B cell (primary cell): ENCODE measurements around the gene PITRM1. TPM values are rescaled to one million over a fixed set of nuclear protein-coding genes. Genes with fewer than 3 reads are reported as not detected.

Experiments used
- ATAC-seq: fragments of 200-7000 bp; cut with Tn5 transposase; one replicate; pipeline ENCODE4 v1.10.0; 2021; ENCODE audit warnings: low read depth, mild to moderate bottlenecking, moderate number of reproducible peaks, moderate library complexity
- CTCF ChIA-PET: fragments of 350-600 bp; sonication (Branson Sonifier 250); formaldehyde crosslinking; loops from one replicate; lab custom pipeline; 2021; ENCODE audit warnings: antibody characterized with exemption, inconsistent platforms; lab: Charles Lee
- POLR2A ChIA-PET: fragments of 350-600 bp; sonication (Branson Sonifier 250); formaldehyde crosslinking; loops from one replicate; lab custom pipeline; 2021; ENCODE audit warnings: antibody characterized with exemption; lab: Charles Lee
- DNase-seq: peaks from one replicate; pipeline ENCODE4 v3.0.0; 2013
- H2AFZ ChIP-seq: 2 replicates; pipeline ENCODE4 v1.6.1; 2012; ENCODE audit warnings: mild to moderate bottlenecking, low read depth, low read length; ENCODE audit not compliant: insufficient read depth, poor library complexity, severe bottlenecking
- H3K27ac ChIP-seq, 2 donors: 1 replicate in 1 of 2; 2 replicates in 1 of 2; pipeline ENCODE4 v1.5.1; 2012 to 2013; ENCODE audit warnings: low read length in 2 of 2, mild to moderate bottlenecking in 2 of 2, moderate library complexity in 1 of 2
- H3K27me3 ChIP-seq, 4 experiments: fragments of 200-600 bp in 1 of 4; sonication (generic) in 1 of 4; replicated peaks in 1 of 4; 1 replicate in 2 of 4; 2 replicates in 2 of 4; pipeline versions ENCODE4 v1.6.1 to v1.7.0; 2013 to 2016; ENCODE audit warnings: low read length in 3 of 4, mild to moderate bottlenecking in 2 of 4, mixed read lengths in 1 of 4, moderate library complexity in 1 of 4; ENCODE audit not compliant: insufficient read depth in 4 of 4, control insufficient read depth in 3 of 4; ENCODE audit errors: control extremely low read depth in 1 of 4
- H3K36me3 ChIP-seq, 2 experiments: replicated peaks in 1 of 2; 1 replicate in 1 of 2; 2 replicates in 1 of 2; pipeline versions ENCODE4 v1.6.1 to v1.7.1; 2013; ENCODE audit warnings: low read length in 1 of 2; ENCODE audit not compliant: insufficient read depth in 2 of 2, control insufficient read depth in 1 of 2; ENCODE audit errors: control extremely low read depth in 1 of 2, extremely low read depth in 1 of 2
- H3K4me1 ChIP-seq, 2 donors: fragments of 200-600 bp in 1 of 2; sonication (generic) in 1 of 2; 1 replicate in 1 of 2; 2 replicates in 1 of 2; pipeline versions ENCODE4 v1.5.1 to v1.6.1; 2013 to 2017; ENCODE audit warnings: low read length in 2 of 2; ENCODE audit not compliant: control insufficient read depth in 2 of 2, insufficient read depth in 2 of 2
- H3K4me2 ChIP-seq: replicated peaks from 2 replicates; pipeline ENCODE3; 2012; ENCODE audit warnings: mild to moderate bottlenecking, low read depth, low read length; ENCODE audit not compliant: poor library complexity, severe bottlenecking
- H3K4me3 ChIP-seq, 5 experiments: fragments of 200-600 bp in 1 of 5; sonication (generic) in 1 of 5; 1 replicate in 3 of 5; 2 replicates in 2 of 5; pipeline versions ENCODE4 v1.5.1 to v1.7.0; 2011 to 2016; ENCODE audit warnings: low read length in 4 of 5, mild to moderate bottlenecking in 4 of 5, low read depth in 2 of 5, control low read depth in 1 of 5, moderate library complexity in 1 of 5; ENCODE audit not compliant: insufficient read depth in 1 of 5; ENCODE audit errors: control extremely low read depth in 1 of 5, extremely low read depth in 1 of 5
- H3K79me2 ChIP-seq: fragments of 200-600 bp; sonication (generic); one replicate; pipeline ENCODE4 v1.6.0; 2016; ENCODE audit warnings: low read length; ENCODE audit not compliant: control insufficient read depth, insufficient read depth
- H3K9ac ChIP-seq: fragments of 200-600 bp; sonication (generic); 2 replicates; pipeline ENCODE4 v1.6.1; 2017; ENCODE audit warnings: mild to moderate bottlenecking, low read length, moderate library complexity
- H3K9me3 ChIP-seq, 3 donors: one replicate each; pipeline versions ENCODE4 v1.6.1 to v1.7.1; 2013; ENCODE audit warnings: low read length in 2 of 3; ENCODE audit not compliant: control insufficient read depth in 2 of 3, insufficient read depth in 1 of 3; ENCODE audit errors: control extremely low read depth in 1 of 3
- H4K20me1 ChIP-seq: 2 replicates; pipeline ENCODE4 v1.6.0; 2012; ENCODE audit warnings: mild to moderate bottlenecking, low read length; ENCODE audit not compliant: insufficient read depth, control insufficient read depth, poor library complexity, severe bottlenecking
- H3K27ac Mint-ChIP-seq: one replicate; pipeline ENCODE4 v1.8.0; 2021; ENCODE audit warnings: mixed read lengths
- H3K27me3 Mint-ChIP-seq: one replicate; pipeline ENCODE4 v1.8.0; 2021; ENCODE audit warnings: mixed read lengths
- H3K4me1 Mint-ChIP-seq: one replicate; pipeline ENCODE4 v1.8.0; 2021; ENCODE audit warnings: mixed read lengths
- H3K4me3 Mint-ChIP-seq: one replicate; pipeline ENCODE4 v1.8.0; 2021; ENCODE audit warnings: mixed read lengths
- H3K9me3 Mint-ChIP-seq: one replicate; pipeline ENCODE4 v1.8.0; 2022; ENCODE audit warnings: mixed read lengths; ENCODE audit not compliant: insufficient read depth
- CTCF ChIP-seq: fragments of 200-600 bp; IDR thresholded peaks from one replicate; pipeline ENCODE4 v1.8.0; 2022; ENCODE audit warnings: antibody characterized with exemption, mild to moderate bottlenecking
- EZH2 ChIP-seq: IDR thresholded peaks from 2 replicates; pipeline ENCODE4 v1.6.1; 2012; ENCODE audit warnings: borderline replicate concordance, low read depth, mild to moderate bottlenecking, moderate library complexity, low read length; ENCODE audit not compliant: insufficient read depth, poor library complexity, severe bottlenecking
- WGBS: methylation state at CpG from one replicate; pipeline ENCODE4 v1.1.5; 2013; ENCODE audit warnings: missing lambda C conversion rate; ENCODE audit not compliant: insufficient coverage; 5-methylcytosine and 5-hydroxymethylcytosine counted together
- intact Hi-C: fragments of 100-400 bp; cut with micrococcal nuclease; formaldehyde crosslinking; loops from one replicate; pipeline ENCODE4 v1.10.0; 2022
- polyA plus RNA-seq: library from polyadenylated mRNA; depleted of rRNA; stranded (reverse); fragments of >200 nt; gene quantifications from 2 replicates; pipeline ENCODE4 v1.2.3, GENCODE V29; 2012
- total RNA-seq, 2 donors: library from RNA; stranded (reverse); fragments of 120-200 nt in 1 of 2; gene quantifications; 1 replicate in 1 of 2; 2 replicates in 1 of 2; pipeline versions ENCODE4 v1.2.3 to v1.2.4, GENCODE V29; 2013 to 2022

PITRM1 gene
- total and polyA plus RNA-seq, 2 donors (not counting 1 experiment from before 2014, with no cell fraction given): 50.7 to 71.1 TPM

GRCh38 chr10:3206511-3207157 is 34.1 kb upstream of the PITRM1 start:
- peaks cover 33% of the 10 kb centered on the region for H3K27me3 Mint-ChIP-seq
- no peak for ATAC-seq
- WGBS: 100% methylated on average over 4 of the region's 11 CpGs

More at GRCh38 chr10:3206511-3207157, 34.1 kb upstream of the PITRM1 start:
- no peaks in the 10 kb centered on the region for H3K9me3 Mint-ChIP-seq
- Histone ChIP-seq H4K20me1 (no peaks in the 10 kb centered on the region), H3K9me3 (no peaks in the 10 kb centered on the region), H3K79me2 (no peaks in the 10 kb centered on the region), H2AFZ (no peak overlapping the region), H3K27ac (no peak overlapping the region), H3K4me2 (no peak overlapping the region), H3K4me3 (no peak overlapping the region), H3K36me3 (no peaks in the 10 kb centered on the region), H3K9ac (no peak overlapping the region), H3K27me3 (peaks cover 0 to 2% (median under 1%) of the 10 kb centered on the region in 4 experiments), H3K4me1 (peaks cover 0 to 17% of the 10 kb centered on the region in 2 donors)
- intact Hi-C loops: no loop called here
- no peak for DNase-seq
- ChIA-PET CTCF (no interaction called here), POLR2A (no interaction called here)
- no peak overlapping the region for H3K27ac Mint-ChIP-seq
- no peak overlapping the region for H3K4me3 Mint-ChIP-seq
- TF ChIP-seq CTCF (no peak), EZH2 (no peak)
- H3K4me1 Mint-ChIP-seq: peaks cover 13% of the 10 kb centered on the region
